Natural killer cell treated with Interleukin-12 subunit alpha and Interleukin-12 subunit beta and Interleukin-15 and Interleukin-18, amount 100 ng/mL, for 72 hours (primary cell): ENCODE results near the gene PRKACB. TPM values are rescaled to one million over a fixed set of nuclear protein-coding genes. Genes with fewer than 3 reads are reported as not detected.
A peak's percentile ranks its signal among the peaks of the same experiment; 100 is the strongest.
"Not testable (repeated sequence)": the region's sequence is repeated elsewhere in the genome, so short reads cannot be mapped to it uniquely, and the experiment has no call there.

ENCODE experiments used
- ATAC-seq, 2 donors: fragments of 150-1000 bp; cut with Tn5 transposase in 1 of 2; sonication (Bioruptor Pico), chemical (Tn5 transposase) in 1 of 2; 2 replicates each; pipeline ENCODE4 v1.10.0; 2021
- DNase-seq: peaks from one replicate; pipeline ENCODE4 v3.0.0; 2022; ENCODE audit warnings: low spot score
- H3K27ac Mint-ChIP-seq, 2 donors: 1 replicate in 1 of 2; 2 replicates in 1 of 2; pipeline ENCODE4 v1.8.0; 2022; ENCODE audit warnings: mixed read lengths in 2 of 2, mild to moderate bottlenecking in 1 of 2, moderate library complexity in 1 of 2
- H3K27me3 Mint-ChIP-seq, 2 donors: 1 replicate in 1 of 2; 2 replicates in 1 of 2; pipeline ENCODE4 v1.8.0; 2022; ENCODE audit warnings: mixed read lengths in 2 of 2
- H3K36me3 Mint-ChIP-seq: one replicate; pipeline ENCODE4 v1.8.0; 2022; ENCODE audit warnings: mixed read lengths
- H3K4me1 Mint-ChIP-seq, 2 donors: 1 replicate in 1 of 2; 2 replicates in 1 of 2; pipeline ENCODE4 v1.8.0; 2022; ENCODE audit warnings: low read depth in 2 of 2, mixed read lengths in 2 of 2, mild to moderate bottlenecking in 1 of 2
- H3K4me3 Mint-ChIP-seq: one replicate; pipeline ENCODE4 v1.8.0; 2022; ENCODE audit warnings: mixed read lengths
- H3K9me3 Mint-ChIP-seq: 2 replicates; pipeline ENCODE4 v1.8.0; 2022; ENCODE audit warnings: mixed read lengths
- total RNA-seq, 2 donors: library from RNA; stranded (reverse); gene quantifications; one replicate each; pipeline ENCODE4 v1.2.3, GENCODE V29; 2022

The PRKACB gene
- total RNA-seq, 2 donors from 2014 or later: 46.6 to 65.9 TPM

- H3K4me3 Mint-ChIP-seq: peak overlapping the region; percentile 45
- no peaks in the 10 kb centered on the region for H3K36me3 Mint-ChIP-seq
- no peaks in the 10 kb centered on the region for H3K9me3 Mint-ChIP-seq
- H3K4me1 Mint-ChIP-seq: peaks cover 12 to 14% of the 10 kb centered on the region in 2 donors
- peak overlapping the region; percentile 71 to 90 for H3K27ac Mint-ChIP-seq
- peaks cover 0 to 3% of the 10 kb centered on the region in 2 donors for H3K27me3 Mint-ChIP-seq
- ATAC-seq: peak in 1 of 2 donors; percentile 77
- DNase-seq: no peak
Observed at GRCh38 chr1:84271441-84272151, 127.5 kb downstream of the PRKACB start.

DNA sequence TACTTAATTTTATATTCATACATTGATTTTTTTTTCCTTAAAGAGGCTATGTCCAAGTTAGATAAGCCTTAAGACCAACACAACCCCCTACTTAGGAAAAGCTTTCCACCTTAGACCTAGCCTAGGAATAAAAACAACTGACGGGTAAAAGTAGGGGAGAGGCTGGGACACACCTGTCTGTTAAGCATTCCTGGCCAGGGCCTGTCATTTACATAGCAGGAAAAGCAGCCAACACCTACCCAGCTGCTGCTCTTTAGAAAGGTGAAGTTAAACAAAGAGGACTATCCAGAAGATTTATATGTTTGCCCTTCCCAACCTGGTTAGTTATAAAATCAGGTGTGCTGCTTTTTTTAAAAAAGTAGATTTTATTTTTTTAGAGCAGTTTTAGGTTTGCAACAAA, 128.3 kb downstream of the PRKACB start:
- H3K4me1 Mint-ChIP-seq: peaks cover 12 to 14% of the 10 kb centered on the region in 2 donors
- H3K36me3 Mint-ChIP-seq: no peaks in the 10 kb centered on the region
- H3K4me3 Mint-ChIP-seq: no peak overlapping the region
- H3K9me3 Mint-ChIP-seq: no peaks in the 10 kb centered on the region
- DNase-seq: no peak
- no peak overlapping the region for H3K27ac Mint-ChIP-seq
- no peaks in the 10 kb centered on the region for H3K27me3 Mint-ChIP-seq
- no peak for ATAC-seq

DNA sequence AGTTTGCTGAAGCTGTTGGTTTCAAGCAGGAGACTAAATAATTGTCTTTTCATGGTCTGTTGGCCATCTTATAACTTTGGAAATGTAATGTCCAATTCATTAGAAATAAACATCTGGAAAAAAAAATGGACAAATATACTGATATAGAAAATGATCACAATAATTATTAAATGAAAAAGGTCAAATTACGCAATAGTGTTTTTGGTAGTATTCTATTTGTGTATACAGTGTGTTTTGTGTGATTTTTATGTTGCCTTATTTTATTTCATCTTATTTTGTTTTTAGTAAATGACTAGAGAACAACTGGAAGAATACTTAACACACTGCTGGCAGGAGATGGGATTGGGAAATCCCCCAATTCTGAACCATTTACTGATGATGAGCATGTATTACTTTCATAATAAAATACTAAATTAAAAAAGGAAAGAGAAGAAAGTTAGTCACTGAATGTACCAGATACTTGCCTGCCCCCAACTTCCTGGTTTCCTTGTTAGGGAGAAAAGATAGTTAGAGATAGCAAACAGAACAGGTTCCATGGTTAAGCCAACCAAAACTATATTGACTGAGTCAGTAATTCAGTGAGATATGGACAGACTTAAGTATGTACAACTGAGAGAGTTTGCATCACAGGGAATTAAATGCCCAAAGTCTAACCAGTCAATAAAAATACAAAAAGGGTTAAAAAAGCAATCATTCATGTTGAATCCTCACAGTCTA, 133.4 kb downstream of the PRKACB start:
- Mint-ChIP-seq H3K27ac (no peak overlapping the region), H3K36me3 (no peaks in the 10 kb centered on the region), H3K9me3 (no peaks in the 10 kb centered on the region), H3K4me1 (no peaks in the 10 kb centered on the region), H3K4me3 (no peak overlapping the region), H3K27me3 (peaks cover 7 to 8% of the 10 kb centered on the region in 2 donors)
- DNase-seq (no peak), ATAC-seq (no peak)

DNA sequence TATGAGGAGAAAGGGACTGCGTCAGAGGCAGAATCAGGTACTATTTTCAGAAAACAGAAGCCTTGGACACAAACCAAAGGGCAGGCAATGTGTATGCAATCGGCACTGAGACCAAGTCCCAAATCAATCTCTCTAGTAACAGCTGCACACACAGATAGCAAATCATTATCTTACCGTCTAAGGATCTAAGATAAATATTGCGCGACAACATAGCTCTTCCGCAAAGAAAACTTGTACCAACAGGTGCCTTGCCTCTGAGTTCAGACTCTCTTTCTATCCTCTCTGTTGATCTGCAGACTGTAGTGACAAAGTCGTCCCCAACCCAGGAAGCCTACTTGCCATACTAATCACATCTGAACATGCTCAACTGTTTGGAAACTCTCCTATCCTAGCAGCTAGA, 134.8 kb downstream of the PRKACB start:
- peaks cover 12 to 16% of the 10 kb centered on the region in 2 donors for H3K27me3 Mint-ChIP-seq
- no peaks in the 10 kb centered on the region for H3K4me1 Mint-ChIP-seq
- H3K27ac Mint-ChIP-seq: no peak overlapping the region
- no peaks in the 10 kb centered on the region for H3K9me3 Mint-ChIP-seq
- H3K36me3 Mint-ChIP-seq: no peaks in the 10 kb centered on the region
- H3K4me3 Mint-ChIP-seq: no peak overlapping the region
- ATAC-seq: peak in 1 of 2 donors; percentile 64
- no peak for DNase-seq

DNA sequence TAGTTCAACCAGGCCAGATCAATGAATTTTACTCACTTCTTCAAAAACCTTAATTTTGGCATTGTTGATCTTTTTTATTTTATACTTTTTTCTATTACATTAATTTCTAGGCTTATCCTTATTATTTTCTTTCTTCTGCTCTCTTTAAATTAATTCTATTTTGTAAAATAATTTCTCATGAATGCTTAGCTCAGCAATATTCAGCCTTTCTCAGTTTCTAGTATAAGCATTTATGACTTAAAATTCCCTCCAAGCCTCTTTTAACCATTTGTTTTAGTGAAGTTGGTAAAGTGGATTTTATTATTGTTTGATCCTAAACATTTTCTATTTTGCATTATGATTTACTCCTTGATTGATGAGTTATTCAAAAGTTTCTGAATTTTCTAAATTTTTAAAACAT, 136.8 kb downstream of the PRKACB start:
- no peak for DNase-seq
- peaks cover 2% of the 10 kb centered on the region for H3K36me3 Mint-ChIP-seq
- H3K4me1 Mint-ChIP-seq: no peaks in the 10 kb centered on the region
- ATAC-seq: no peak
- H3K9me3 Mint-ChIP-seq: no peaks in the 10 kb centered on the region
- H3K27ac Mint-ChIP-seq: no peak overlapping the region
- no peak overlapping the region for H3K4me3 Mint-ChIP-seq
- H3K27me3 Mint-ChIP-seq: peaks cover 20 to 26% of the 10 kb centered on the region in 2 donors

DNA sequence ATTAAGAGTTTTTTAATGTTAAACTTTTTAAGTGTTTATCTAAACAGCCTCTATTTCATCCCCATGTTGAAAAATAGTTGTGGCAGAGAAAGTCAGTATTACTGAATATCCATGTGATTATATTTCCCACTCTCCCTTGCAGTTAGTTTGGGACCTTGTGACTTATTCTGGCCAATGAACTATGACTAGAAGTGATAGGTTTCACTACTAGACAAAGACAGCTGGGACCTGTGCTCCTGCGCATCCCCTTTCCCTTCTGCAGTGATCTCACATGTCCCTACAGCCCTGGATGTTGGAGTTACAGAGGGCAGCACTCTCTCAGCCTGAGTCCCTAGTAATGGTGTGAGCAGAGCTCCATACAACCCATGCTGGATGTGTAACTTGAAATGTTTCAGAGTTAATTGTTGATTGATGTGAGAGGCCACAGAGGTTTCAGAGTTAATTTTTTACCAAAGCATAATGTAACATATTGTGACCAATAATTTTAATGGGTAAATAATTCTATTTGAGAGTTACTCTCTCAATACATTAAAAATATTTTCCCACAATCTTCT, 138.8 kb downstream of the PRKACB start:
- no peaks in the 10 kb centered on the region for H3K9me3 Mint-ChIP-seq
- H3K36me3 Mint-ChIP-seq: peaks cover 18% of the 10 kb centered on the region
- H3K4me1 Mint-ChIP-seq: no peaks in the 10 kb centered on the region
- H3K27ac Mint-ChIP-seq: no peak overlapping the region
- no peak for ATAC-seq
- H3K27me3 Mint-ChIP-seq: peaks cover 19 to 33% of the 10 kb centered on the region in 2 donors
- DNase-seq: no peak
- no peak overlapping the region for H3K4me3 Mint-ChIP-seq

GRCh38 chr1:84283381-84283780, 139.3 kb downstream of the PRKACB start:
- H3K4me3 Mint-ChIP-seq: no peak overlapping the region
- DNase-seq (no peak), ATAC-seq (no peak)
- H3K36me3 Mint-ChIP-seq: peaks cover 20% of the 10 kb centered on the region
- no peaks in the 10 kb centered on the region for H3K4me1 Mint-ChIP-seq
- H3K27ac Mint-ChIP-seq: no peak overlapping the region
- no peaks in the 10 kb centered on the region for H3K9me3 Mint-ChIP-seq
- peaks cover 17 to 33% of the 10 kb centered on the region in 2 donors for H3K27me3 Mint-ChIP-seq

DNA sequence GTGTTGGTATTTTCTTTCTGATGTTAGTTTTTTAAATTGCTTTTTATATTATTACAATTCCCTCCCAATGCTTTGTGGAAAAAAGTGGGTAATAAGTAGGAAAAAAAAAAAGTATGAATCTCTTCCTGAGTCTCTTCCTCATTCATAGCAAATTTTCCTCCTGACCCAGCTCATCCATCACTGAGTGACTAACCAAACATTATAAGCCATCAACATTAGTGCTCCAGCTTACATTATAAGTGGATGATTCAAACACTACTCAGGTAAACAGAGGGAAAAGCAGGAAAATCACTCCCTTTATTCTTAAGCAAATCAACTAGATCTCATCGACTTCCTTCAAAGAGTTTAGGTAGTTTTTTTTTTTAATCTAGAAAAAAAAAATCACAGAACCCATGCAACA, 142.0 kb downstream of the PRKACB start:
- Mint-ChIP-seq H3K27me3 (peaks cover 15 to 28% of the 10 kb centered on the region in 2 donors), H3K4me1 (no peaks in the 10 kb centered on the region), H3K36me3 (peaks cover 20% of the 10 kb centered on the region), H3K9me3 (no peaks in the 10 kb centered on the region), H3K4me3 (no peak overlapping the region), H3K27ac (no peak overlapping the region)
- no peak for ATAC-seq
- DNase-seq: no peak

DNA sequence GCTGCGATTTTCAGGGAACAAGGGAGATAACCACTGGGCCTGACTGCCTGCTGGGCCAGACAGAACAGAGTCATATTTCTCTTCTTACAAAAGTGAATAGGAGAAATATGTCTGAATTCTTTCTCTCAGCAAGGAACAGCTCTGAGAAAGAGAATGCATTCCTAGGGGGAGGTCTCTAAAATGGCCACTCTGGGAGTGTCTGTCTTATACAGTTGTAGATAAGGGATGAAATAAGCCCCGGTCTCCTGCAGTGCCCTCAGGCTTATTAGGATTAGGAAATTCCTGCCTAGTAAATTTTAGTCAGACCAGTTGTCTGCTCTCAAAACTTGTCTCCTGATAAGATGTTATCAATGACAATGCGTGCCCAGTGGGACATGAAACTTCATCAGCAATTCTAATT, 143.3 kb downstream of the PRKACB start:
- DNase-seq, H3K4me1 Mint-ChIP-seq, H3K27ac Mint-ChIP-seq, H3K9me3 Mint-ChIP-seq, H3K4me3 Mint-ChIP-seq, ATAC-seq: not testable (repeated sequence)
- Mint-ChIP-seq H3K36me3 (peaks cover 20% of the 10 kb centered on the region), H3K27me3 (peaks cover 15 to 38% of the 10 kb centered on the region in 2 donors)

Other genes with a start within 250 kb of the PRKACB start
- gene TTLL7, start 145.1 kb upstream of the PRKACB start, total RNA-seq: 10 to 100 TPM in 1 of 2 donors, 1 to 10 TPM in 1; 2.5 to 21.3 TPM
- gene SAMD13, start 157.4 kb downstream of the PRKACB start, total RNA-seq: under 1 TPM in 1 of 2 donors, not detected in 1; 0.33 TPM